Measurements from ENCODE around the gene MORN1. TPM values are rescaled to one million over a fixed set of nuclear protein-coding genes. Genes with fewer than 3 reads are reported as not detected.

MORN1 gene
- total RNA-seq, 1 donor from 2014 or later, result 12.7 TPM

DNA sequence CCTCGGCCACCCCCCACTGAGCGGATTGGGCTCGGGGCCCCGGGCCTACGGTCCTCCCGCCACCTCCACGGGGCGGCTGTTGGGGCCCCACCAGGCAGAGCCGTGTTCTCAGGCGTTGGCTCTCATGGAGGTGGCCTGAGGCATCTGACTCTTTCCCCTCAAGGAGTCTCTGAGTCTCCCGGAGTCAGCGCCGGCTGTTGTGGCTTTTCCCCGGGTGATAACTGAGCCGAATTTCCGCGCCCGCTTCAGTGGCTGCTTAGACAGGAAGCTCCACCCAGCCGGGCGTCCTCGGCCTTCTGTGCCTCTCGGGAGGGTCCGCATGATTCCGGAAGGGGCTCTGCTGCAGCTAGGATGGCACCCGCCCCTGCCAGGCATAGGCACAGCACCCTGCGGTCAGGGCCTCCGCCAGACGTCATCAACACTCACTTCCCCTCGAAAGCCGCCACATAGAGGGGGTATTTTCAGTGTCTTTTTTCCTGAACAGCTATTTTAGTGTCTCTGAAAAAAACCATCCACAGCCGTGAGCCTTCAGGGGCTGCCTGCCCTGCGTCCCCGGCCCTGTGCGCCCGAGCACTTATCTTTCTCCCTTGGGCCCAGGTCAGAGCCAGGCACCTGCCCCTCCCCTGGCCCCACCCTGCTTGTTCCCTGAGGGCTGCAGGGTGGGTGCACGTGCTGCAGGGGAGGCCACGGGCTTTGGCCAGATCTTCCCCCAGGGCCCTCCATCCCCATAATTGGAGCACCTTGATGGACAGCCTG is 90.3 kb downstream of the MORN1 start:
- Mint-ChIP-seq H3K4me1 (ENCODE audit: unreplicated experiment) (peaks cover 31% of the 10 kb centered on the region), H3K4me3 (ENCODE audit: unreplicated experiment) (no peak overlapping the region), H3K9me3 (ENCODE audit: unreplicated experiment) (no peaks in the 10 kb centered on the region), H3K27me3 (ENCODE audit: unreplicated experiment) (no peaks in the 10 kb centered on the region), H3K27ac (ENCODE audit: unreplicated experiment) (peak overlapping the region; percentile 52), H3K36me3 (ENCODE audit: unreplicated experiment) (peaks cover 8% of the 10 kb centered on the region)
- DNase-seq (ENCODE audit: extremely low spot score, unreplicated experiment), result no peak
- TF ChIP-seq, protein P1, sequence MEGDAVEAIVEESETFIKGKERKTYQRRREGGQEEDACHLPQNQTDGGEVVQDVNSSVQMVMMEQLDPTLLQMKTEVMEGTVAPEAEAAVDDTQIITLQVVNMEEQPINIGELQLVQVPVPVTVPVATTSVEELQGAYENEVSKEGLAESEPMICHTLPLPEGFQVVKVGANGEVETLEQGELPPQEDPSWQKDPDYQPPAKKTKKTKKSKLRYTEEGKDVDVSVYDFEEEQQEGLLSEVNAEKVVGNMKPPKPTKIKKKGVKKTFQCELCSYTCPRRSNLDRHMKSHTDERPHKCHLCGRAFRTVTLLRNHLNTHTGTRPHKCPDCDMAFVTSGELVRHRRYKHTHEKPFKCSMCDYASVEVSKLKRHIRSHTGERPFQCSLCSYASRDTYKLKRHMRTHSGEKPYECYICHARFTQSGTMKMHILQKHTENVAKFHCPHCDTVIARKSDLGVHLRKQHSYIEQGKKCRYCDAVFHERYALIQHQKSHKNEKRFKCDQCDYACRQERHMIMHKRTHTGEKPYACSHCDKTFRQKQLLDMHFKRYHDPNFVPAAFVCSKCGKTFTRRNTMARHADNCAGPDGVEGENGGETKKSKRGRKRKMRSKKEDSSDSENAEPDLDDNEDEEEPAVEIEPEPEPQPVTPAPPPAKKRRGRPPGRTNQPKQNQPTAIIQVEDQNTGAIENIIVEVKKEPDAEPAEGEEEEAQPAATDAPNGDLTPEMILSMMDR (IDR thresholded peaks at IDR 0.05), result no peak

DNA sequence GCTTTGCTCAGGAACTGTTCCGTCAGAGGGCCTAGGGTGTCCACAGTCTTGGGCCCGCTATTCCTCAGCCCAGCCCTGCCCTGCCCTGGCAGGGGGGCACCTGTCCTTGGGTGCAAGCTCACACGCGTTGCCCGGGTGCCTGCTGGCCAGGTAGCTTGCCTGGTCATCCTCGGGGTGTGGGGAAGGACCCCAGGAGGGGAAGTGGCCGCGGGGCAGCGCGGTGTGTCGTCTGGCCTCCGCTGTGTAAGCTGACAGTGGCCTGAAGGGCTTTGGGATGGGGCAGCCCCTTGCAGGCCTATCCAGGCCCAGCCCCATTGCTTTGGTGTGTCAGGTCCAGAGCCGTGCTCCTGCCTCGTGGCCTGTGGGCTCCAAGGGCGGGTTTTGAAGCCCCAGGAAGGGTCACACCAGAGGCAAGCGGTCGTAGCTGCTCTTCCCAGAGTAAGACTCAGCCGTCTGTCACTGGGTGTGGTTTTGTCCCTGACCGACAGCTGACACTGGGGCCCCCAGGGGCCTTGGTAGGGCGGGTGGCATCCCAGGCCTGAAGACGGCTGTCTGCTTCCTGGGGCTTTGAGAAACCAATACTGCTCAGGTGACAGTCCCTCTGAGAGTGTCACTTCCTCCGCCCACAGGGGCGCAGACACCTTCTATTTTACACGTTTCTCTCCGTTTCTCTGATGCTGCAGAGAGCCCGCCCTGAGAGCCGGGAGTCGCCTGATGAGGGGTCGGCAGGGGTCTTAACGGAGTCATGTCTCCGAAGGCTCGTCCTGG is 91.2 kb downstream of the MORN1 start:
- H3K27me3 Mint-ChIP-seq (ENCODE audit: unreplicated experiment), result no peaks in the 10 kb centered on the region
- no peaks in the 10 kb centered on the region for H3K9me3 Mint-ChIP-seq (ENCODE audit: unreplicated experiment)
- H3K36me3 Mint-ChIP-seq (ENCODE audit: unreplicated experiment), result peaks cover 4% of the 10 kb centered on the region
- no peak overlapping the region for H3K4me3 Mint-ChIP-seq (ENCODE audit: unreplicated experiment)
- peaks cover 33% of the 10 kb centered on the region for H3K4me1 Mint-ChIP-seq (ENCODE audit: unreplicated experiment)
- no peak for DNase-seq (ENCODE audit: extremely low spot score, unreplicated experiment)
- H3K27ac Mint-ChIP-seq (ENCODE audit: unreplicated experiment), result peak overlapping the region; percentile 7
- TF ChIP-seq, protein P1 (IDR thresholded peaks at IDR 0.05), result no peak

DNA sequence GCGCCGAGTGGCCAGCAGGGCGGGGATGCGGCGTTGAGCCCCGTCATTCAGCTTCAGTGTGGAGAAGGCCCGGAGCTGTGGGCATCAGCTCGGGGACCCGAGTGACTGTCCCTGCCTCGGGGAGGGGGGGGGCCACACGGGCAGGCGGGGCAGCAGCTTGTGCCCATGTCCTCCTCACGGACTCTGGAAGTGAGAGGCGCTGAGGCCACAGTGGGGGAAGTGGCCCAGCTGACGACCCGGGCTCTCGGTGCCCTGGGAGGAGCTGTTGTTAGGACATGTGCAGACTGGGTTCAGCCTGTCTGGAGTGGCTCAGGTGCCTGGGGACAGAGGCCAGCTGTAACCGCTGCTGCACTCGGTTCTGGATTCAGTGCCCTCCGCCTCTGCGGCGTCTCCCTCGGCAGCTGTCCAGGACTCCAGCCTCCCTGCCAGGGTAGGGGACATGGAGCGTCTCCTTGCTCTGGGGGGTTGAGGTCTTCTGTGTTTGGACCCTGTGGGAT is 92.2 kb downstream of the MORN1 start:
- Mint-ChIP-seq H3K27ac (ENCODE audit: unreplicated experiment) (peak overlapping the region; percentile 27), H3K27me3 (ENCODE audit: unreplicated experiment) (no peaks in the 10 kb centered on the region), H3K4me1 (ENCODE audit: unreplicated experiment) (peaks cover 33% of the 10 kb centered on the region), H3K36me3 (ENCODE audit: unreplicated experiment) (no peaks in the 10 kb centered on the region), H3K9me3 (ENCODE audit: unreplicated experiment) (no peaks in the 10 kb centered on the region), H3K4me3 (ENCODE audit: unreplicated experiment) (no peak overlapping the region)
- DNase-seq (ENCODE audit: extremely low spot score, unreplicated experiment), result no peak
- TF ChIP-seq, protein P1 (IDR thresholded peaks at IDR 0.05), result no peak

- no peaks in the 10 kb centered on the region for H3K36me3 Mint-ChIP-seq (ENCODE audit: unreplicated experiment)
- no peaks in the 10 kb centered on the region for H3K27me3 Mint-ChIP-seq (ENCODE audit: unreplicated experiment)
- H3K4me1 Mint-ChIP-seq (ENCODE audit: unreplicated experiment), result peaks cover 36% of the 10 kb centered on the region
- TF ChIP-seq, protein P1 (IDR thresholded peaks at IDR 0.05), result no peak
- H3K27ac Mint-ChIP-seq (ENCODE audit: unreplicated experiment), result peak overlapping the region; percentile 27
- H3K4me3 Mint-ChIP-seq (ENCODE audit: unreplicated experiment), result no peak overlapping the region
- no peak for DNase-seq (ENCODE audit: extremely low spot score, unreplicated experiment)
- H3K9me3 Mint-ChIP-seq (ENCODE audit: unreplicated experiment), result no peaks in the 10 kb centered on the region
These were observed 92.7 kb downstream of the MORN1 start for GRCh38 chr1:2298685-2299084.
